Loucy (cell line): Measurements from ENCODE around the gene SP140.

Experiments used
- H2AFZ ChIP-seq: fragments of 200-600 bp; sonication (generic); 2 replicates; pipeline ENCODE4 v1.6.0; 2016; ENCODE audit warnings: antibody characterized with exemption, mild to moderate bottlenecking, low read length, moderate library complexity
- H3F3A ChIP-seq: fragments of 200-600 bp; 2 replicates; pipeline ENCODE4 v1.6.0; 2016; ENCODE audit warnings: antibody characterized with exemption, low read depth, mild to moderate bottlenecking
- H3K27me3 ChIP-seq: fragments of 200-600 bp; sonication (generic); 2 replicates; pipeline ENCODE4 v1.6.1; 2014; ENCODE audit warnings: low read length, mild to moderate bottlenecking; ENCODE audit not compliant: insufficient read depth, poor library complexity, severe bottlenecking
- H3K36me3 ChIP-seq: fragments of 200-600 bp; sonication (generic); 2 replicates; pipeline ENCODE4 v1.6.1; 2016; ENCODE audit warnings: low read length; ENCODE audit not compliant: insufficient read depth
- H3K4me1 ChIP-seq: fragments of 200-600 bp; sonication (generic); 2 replicates; pipeline ENCODE4 v1.5.1; 2014; ENCODE audit warnings: low read length, mild to moderate bottlenecking; ENCODE audit not compliant: insufficient read depth, poor library complexity, severe bottlenecking
- H3K4me2 ChIP-seq: fragments of 200-600 bp; sonication (generic); 2 replicates; pipeline ENCODE4 v1.6.0; 2014; ENCODE audit warnings: antibody characterized with exemption, low read length, low read depth, mild to moderate bottlenecking; ENCODE audit not compliant: poor library complexity, severe bottlenecking
- H3K4me3 ChIP-seq: fragments of 200-600 bp; sonication (generic); 2 replicates; pipeline ENCODE4 v1.5.1; 2014; ENCODE audit warnings: low read length, mild to moderate bottlenecking, mixed read lengths; ENCODE audit not compliant: poor library complexity, severe bottlenecking
- H3K79me2 ChIP-seq: fragments of 200-600 bp; sonication (generic); 2 replicates; pipeline ENCODE4 v1.6.1; 2014; ENCODE audit warnings: low read length; ENCODE audit not compliant: insufficient read depth
- H3K9ac ChIP-seq: fragments of 200-600 bp; sonication (generic); 2 replicates; pipeline ENCODE4 v1.6.0; 2014; ENCODE audit warnings: mild to moderate bottlenecking, low read depth, low read length, moderate library complexity; ENCODE audit not compliant: poor library complexity, severe bottlenecking
- H3K9me2 ChIP-seq: fragments of 200-600 bp; sonication (generic); replicated peaks from 2 replicates; pipeline ENCODE4 v1.6.1; 2016; ENCODE audit warnings: low read depth, low read length, mixed read lengths
- H3K9me3 ChIP-seq: fragments of 200-600 bp; sonication (generic); 2 replicates; pipeline ENCODE4 v1.6.1; 2014; ENCODE audit warnings: mild to moderate bottlenecking, antibody characterized with exemption, low read length, low read depth; ENCODE audit not compliant: insufficient read depth
- H4K20me1 ChIP-seq: fragments of 200-600 bp; sonication (generic); 2 replicates; pipeline ENCODE4 v1.6.0; 2014; ENCODE audit warnings: antibody characterized with exemption, low read length, mild to moderate bottlenecking; ENCODE audit not compliant: insufficient read depth, poor library complexity, severe bottlenecking
- EZH2phosphoT487 ChIP-seq: fragments of 200-600 bp; IDR thresholded peaks from 2 replicates; pipeline ENCODE4 v1.6.1; 2018; ENCODE audit warnings: antibody characterized with exemption, mild to moderate bottlenecking, moderate library complexity, borderline replicate concordance
- TF ChIP-seq, protein P1 (sequence below): fragments of 200-600 bp; sonication (generic); conservative IDR thresholded peaks from 2 replicates; pipeline ENCODE4 v1.5.1; 2014; ENCODE audit warnings: mild to moderate bottlenecking, antibody characterized with exemption, low read length

SP140 gene

DNA sequence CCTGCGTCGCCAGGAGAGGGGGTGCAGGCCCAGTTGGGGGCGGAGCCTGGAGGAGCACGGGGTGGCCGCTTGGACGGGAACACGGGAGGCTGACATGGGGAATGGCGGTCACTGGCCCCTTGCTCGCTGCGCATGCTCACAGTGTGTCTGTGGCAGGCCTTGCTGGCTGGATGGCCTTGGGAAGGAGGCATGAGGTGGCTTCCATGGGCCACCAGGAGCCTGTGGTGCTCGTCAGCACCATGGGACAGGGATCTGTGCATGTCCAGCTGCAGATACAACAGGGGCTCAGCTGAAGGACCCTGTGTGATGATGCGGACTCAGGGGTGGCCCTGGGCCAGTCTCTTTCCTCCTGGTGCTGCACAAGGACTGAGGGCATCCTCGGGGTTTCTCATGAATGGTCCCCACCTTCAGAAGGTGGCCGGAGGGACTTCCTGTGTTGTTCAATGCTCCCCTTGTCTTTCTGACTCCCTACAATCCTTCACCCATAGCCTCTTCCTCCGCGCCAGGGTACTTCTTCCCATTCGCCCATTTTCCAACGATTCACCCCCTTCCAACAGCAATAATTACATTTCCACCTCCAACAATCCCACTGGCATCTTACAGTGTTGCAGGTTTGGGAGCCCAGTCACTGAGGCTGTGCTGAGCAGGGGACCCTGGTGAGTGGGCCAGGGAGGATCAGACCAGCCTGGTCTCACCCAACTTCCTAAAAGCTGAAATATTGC, 98.0 kb downstream of the SP140 start:
- peaks cover 45% of the 10 kb centered on the region for H3K4me1 ChIP-seq
- H4K20me1 ChIP-seq = no peaks in the 10 kb centered on the region
- no peak overlapping the region for H3K4me2 ChIP-seq
- H3K9me3 ChIP-seq = no peaks in the 10 kb centered on the region
- no peaks in the 10 kb centered on the region for H3K27me3 ChIP-seq
- H3K36me3 ChIP-seq = no peaks in the 10 kb centered on the region
- H3F3A ChIP-seq = peaks cover 6% of the 10 kb centered on the region; the same call in 1 of the 2 replicates
- peaks cover 21% of the 10 kb centered on the region for H3K79me2 ChIP-seq
- no peak overlapping the region for H3K4me3 ChIP-seq
- no peaks in the 10 kb centered on the region for H3K9me2 ChIP-seq
- H3K9ac ChIP-seq = no peak overlapping the region
- H2AFZ ChIP-seq = no peak overlapping the region
- TF ChIP-seq, protein P1, sequence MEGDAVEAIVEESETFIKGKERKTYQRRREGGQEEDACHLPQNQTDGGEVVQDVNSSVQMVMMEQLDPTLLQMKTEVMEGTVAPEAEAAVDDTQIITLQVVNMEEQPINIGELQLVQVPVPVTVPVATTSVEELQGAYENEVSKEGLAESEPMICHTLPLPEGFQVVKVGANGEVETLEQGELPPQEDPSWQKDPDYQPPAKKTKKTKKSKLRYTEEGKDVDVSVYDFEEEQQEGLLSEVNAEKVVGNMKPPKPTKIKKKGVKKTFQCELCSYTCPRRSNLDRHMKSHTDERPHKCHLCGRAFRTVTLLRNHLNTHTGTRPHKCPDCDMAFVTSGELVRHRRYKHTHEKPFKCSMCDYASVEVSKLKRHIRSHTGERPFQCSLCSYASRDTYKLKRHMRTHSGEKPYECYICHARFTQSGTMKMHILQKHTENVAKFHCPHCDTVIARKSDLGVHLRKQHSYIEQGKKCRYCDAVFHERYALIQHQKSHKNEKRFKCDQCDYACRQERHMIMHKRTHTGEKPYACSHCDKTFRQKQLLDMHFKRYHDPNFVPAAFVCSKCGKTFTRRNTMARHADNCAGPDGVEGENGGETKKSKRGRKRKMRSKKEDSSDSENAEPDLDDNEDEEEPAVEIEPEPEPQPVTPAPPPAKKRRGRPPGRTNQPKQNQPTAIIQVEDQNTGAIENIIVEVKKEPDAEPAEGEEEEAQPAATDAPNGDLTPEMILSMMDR = peak; percentile 47
- no peak for TF ChIP-seq EZH2phosphoT487

DNA sequence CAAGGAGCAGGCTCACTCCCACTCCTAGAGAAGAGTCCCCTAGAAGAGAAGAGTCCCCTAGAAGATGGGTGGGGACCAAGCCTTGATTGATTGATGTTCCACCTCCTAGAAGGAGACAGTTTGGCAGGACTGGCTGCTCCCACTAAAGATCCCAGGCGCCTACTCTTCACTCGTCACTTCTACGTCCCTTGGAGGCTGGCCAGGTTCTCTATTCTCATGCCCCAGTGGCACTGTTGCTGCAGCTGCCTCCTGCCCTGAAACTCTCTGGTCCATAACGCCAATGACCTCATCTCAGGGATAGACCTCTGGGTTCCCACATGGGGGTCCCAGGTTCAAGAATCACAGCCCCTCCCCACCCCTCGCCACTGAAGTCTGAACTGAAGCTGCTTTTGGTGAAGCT, 99.0 kb downstream of the SP140 start:
- no peak overlapping the region for H3K4me2 ChIP-seq
- H3K9me3 ChIP-seq = no peaks in the 10 kb centered on the region
- H3K4me3 ChIP-seq = no peak overlapping the region
- H3K36me3 ChIP-seq = no peaks in the 10 kb centered on the region
- no peaks in the 10 kb centered on the region for H3K27me3 ChIP-seq
- H2AFZ ChIP-seq = no peak overlapping the region
- H3K4me1 ChIP-seq = peaks cover 48% of the 10 kb centered on the region
- TF ChIP-seq EZH2phosphoT487 = no peak
- TF ChIP-seq, protein P1 = no peak
- H3K9me2 ChIP-seq = no peaks in the 10 kb centered on the region
- no peak overlapping the region for H3K9ac ChIP-seq
- H3F3A ChIP-seq = peaks cover 4% of the 10 kb centered on the region; the same call in 1 of the 2 replicates
- H3K79me2 ChIP-seq = peaks cover 31% of the 10 kb centered on the region
- H4K20me1 ChIP-seq = no peaks in the 10 kb centered on the region

DNA sequence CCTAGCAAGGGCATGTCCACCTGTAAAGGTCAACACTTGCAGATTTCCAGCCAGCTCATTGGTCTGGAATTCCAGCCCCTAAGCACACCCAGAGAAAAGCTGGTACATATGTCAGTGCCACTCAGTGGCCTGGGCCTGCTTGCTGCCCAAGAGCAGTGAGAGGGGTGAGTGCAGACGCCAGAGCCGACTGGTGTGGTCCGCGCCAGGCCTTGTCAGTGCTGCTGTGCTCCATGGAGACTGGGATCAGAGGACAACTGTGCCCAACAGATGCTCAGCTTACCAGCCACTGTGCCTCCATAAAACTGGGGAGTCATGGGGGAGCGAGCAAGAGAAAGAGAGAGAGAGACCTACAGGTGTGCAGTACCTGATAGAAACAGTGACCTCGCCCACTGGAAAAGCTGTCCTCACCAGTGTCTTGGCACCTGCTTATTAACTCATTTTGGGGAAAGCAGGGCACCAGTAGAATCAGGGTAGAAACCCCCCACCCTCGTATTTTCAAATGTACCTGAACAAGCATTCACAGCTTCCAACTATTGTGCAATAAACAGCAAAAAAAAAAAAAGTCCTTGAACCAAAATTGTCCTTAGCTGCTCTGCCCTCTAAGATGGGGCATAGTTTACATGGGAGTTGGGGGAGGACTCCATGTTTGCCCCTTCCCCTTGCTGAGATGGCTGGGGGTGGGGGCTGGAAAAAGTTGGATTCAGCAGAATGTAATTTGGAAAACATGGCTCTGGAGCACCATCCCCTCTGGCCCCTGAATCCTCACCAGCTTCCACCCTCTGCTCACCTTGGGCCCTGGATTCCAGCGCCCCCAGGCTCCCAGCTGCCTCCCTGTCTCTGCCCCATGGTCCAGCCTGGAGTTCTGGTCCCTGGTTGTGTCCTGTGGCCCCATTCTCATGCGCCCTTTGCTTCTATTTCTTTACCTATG, 100.0 kb downstream of the SP140 start:
- H3K36me3 ChIP-seq = no peaks in the 10 kb centered on the region
- H3K4me2 ChIP-seq = peak overlapping the region; percentile 95
- no peaks in the 10 kb centered on the region for H3F3A ChIP-seq
- no peaks in the 10 kb centered on the region for H3K9me3 ChIP-seq
- H3K79me2 ChIP-seq = peaks cover 39% of the 10 kb centered on the region
- H2AFZ ChIP-seq = no peak overlapping the region
- peaks cover 52% of the 10 kb centered on the region for H3K4me1 ChIP-seq
- no peaks in the 10 kb centered on the region for H3K27me3 ChIP-seq
- H3K9me2 ChIP-seq = no peaks in the 10 kb centered on the region
- H3K9ac ChIP-seq = peak overlapping the region; percentile 91
- H3K4me3 ChIP-seq = peak overlapping the region; percentile 87
- no peaks in the 10 kb centered on the region for H4K20me1 ChIP-seq
- TF ChIP-seq, protein P1 = no peak
- no peak for TF ChIP-seq EZH2phosphoT487
